Nephron (organoid): ENCODE measurements around the gene GRPEL1.

Experiments used
- H3K27ac Mint-ChIP-seq, 3 experiments: 2 replicates each; pipeline ENCODE4 v1.8.0; 2020; ENCODE audit warnings: mixed read lengths in 3 of 3, mild to moderate bottlenecking in 2 of 3, moderate library complexity in 1 of 3
- H3K27me3 Mint-ChIP-seq: 2 replicates; pipeline ENCODE4 v1.8.0; 2021; ENCODE audit warnings: low read depth, mild to moderate bottlenecking, moderate library complexity, mixed read lengths
- H3K36me3 Mint-ChIP-seq: 2 replicates; pipeline ENCODE4 v1.8.0; 2020; ENCODE audit warnings: low read depth, mixed read lengths
- H3K4me1 Mint-ChIP-seq: 2 replicates; pipeline ENCODE4 v1.8.0; 2020; ENCODE audit warnings: mixed read lengths
- H3K4me3 Mint-ChIP-seq, 3 experiments: 2 replicates each; pipeline ENCODE4 v1.8.0; 2020; ENCODE audit warnings: mild to moderate bottlenecking in 3 of 3, mixed read lengths in 3 of 3, moderate library complexity in 2 of 3
- H3K9me3 Mint-ChIP-seq: 2 replicates; pipeline ENCODE4 v1.8.0; 2020; ENCODE audit warnings: mixed read lengths
- TF ChIP-seq, protein P1 (sequence below), 3 experiments: fragments of 200-600 bp; sonication (generic); IDR thresholded peaks; one replicate each; pipeline ENCODE4 v1.5.0; 2021; ENCODE audit warnings: antibody characterized with exemption in 3 of 3; ENCODE audit not compliant: unreplicated experiment in 3 of 3

GRPEL1 gene

DNA sequence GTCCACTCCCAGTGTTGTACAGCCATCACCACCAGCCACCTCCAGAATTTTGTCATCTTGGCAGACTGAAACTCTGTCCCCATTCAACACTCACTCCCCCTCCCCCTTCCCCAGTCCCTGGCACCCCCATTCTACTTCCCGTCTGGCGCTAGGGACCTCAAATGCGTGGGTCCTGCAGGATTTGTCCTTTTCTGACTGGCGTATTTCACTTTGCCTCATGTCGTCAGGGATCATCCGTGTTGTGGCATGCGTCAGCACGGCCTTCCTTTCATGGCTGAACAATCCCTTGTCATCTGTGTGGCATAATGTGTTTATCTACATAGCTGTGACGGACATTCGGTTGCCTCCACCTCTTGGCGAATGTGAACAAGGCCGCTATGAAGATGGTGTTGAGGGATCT is 19.2 kb downstream of the GRPEL1 start:
- peak overlapping the region in 1 of 3 experiments; percentile 20 for H3K4me3 Mint-ChIP-seq
- no peak overlapping the region for H3K27ac Mint-ChIP-seq
- peaks cover 42% of the 10 kb centered on the region for H3K4me1 Mint-ChIP-seq
- peaks cover under 1% of the 10 kb centered on the region for H3K36me3 Mint-ChIP-seq
- H3K27me3 Mint-ChIP-seq: no peaks in the 10 kb centered on the region
- no peaks in the 10 kb centered on the region for H3K9me3 Mint-ChIP-seq
- TF ChIP-seq, protein P1, sequence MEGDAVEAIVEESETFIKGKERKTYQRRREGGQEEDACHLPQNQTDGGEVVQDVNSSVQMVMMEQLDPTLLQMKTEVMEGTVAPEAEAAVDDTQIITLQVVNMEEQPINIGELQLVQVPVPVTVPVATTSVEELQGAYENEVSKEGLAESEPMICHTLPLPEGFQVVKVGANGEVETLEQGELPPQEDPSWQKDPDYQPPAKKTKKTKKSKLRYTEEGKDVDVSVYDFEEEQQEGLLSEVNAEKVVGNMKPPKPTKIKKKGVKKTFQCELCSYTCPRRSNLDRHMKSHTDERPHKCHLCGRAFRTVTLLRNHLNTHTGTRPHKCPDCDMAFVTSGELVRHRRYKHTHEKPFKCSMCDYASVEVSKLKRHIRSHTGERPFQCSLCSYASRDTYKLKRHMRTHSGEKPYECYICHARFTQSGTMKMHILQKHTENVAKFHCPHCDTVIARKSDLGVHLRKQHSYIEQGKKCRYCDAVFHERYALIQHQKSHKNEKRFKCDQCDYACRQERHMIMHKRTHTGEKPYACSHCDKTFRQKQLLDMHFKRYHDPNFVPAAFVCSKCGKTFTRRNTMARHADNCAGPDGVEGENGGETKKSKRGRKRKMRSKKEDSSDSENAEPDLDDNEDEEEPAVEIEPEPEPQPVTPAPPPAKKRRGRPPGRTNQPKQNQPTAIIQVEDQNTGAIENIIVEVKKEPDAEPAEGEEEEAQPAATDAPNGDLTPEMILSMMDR (IDR thresholded peaks at IDR 0.05; ENCODE audit: unreplicated experiment in 3 of 3): no peak

DNA sequence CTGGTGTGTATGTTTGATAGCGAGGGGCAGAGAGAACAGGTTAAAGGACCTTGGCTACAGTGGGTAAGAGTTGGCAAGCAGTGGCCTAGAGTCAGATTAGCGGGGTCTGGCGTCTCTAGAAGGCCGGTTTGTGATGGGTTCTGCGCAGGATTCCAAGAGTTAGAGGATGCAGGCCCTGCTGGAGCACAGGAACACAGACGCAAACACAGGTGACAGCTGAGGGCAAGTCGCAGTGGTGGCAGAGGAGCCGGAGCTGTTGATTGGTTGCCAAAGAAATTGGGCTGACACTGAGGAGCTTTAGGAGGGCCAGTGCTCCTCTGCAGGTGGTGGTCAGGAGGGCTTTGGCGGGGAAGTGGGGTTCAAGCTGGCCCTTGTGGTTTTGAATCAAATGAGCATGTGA is 20.9 kb downstream of the GRPEL1 start:
- Mint-ChIP-seq H3K27me3 (no peaks in the 10 kb centered on the region), H3K27ac (peak overlapping the region in 1 of 3 experiments; percentile 43), H3K4me3 (peak overlapping the region in 2 of 3 experiments; percentile 72 to 84), H3K4me1 (peaks cover 47% of the 10 kb centered on the region), H3K36me3 (no peaks in the 10 kb centered on the region), H3K9me3 (no peaks in the 10 kb centered on the region)
- TF ChIP-seq, protein P1 (IDR thresholded peaks at IDR 0.05; ENCODE audit: unreplicated experiment in 3 of 3): no peak

DNA sequence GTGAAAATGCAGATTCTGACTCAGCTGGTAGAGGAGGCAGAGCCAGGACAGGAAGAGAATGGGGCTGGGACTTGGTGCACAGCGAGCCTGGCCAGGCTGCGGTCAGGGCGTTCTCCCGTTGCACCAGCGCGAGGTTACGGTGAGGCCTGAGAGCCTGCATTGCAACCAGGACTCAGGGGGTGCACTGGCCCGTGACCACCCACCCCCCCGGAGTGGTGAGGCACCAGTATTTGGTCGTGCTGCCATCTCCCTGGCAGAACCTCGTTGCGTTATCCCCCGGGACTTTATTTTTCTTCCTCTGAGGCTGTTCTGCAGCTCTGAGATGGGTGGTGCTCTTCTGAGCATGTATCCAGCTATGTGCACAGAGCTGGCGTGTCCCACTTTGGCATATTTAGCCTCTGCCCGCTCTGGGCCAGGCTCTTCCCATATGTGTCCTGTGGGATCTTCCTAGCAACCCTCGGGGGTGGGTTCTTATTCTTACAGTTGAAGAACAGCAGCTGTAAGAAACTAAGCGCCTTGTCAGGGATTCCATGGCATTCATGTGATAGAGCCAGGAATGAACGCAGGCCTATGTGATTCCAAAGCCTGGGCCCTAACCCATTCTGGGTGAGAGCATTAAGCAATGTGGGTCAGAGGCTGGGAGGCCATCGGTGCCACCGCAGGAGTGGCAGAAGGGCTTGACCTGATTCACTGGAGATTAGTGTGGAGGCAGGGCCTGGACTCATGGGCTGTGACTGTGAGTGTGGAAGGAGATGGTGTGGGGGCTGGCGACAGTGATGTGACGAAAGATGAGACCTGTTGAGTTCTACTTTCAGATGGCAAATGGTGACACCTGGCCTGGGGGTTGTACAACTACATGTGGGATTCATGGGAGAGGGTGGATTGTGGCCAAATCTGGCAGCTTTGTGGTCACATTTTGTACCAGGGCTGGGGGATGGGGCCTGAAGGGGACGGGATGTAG is 21.6 kb downstream of the GRPEL1 start:
- TF ChIP-seq, protein P1 (IDR thresholded peaks at IDR 0.05; ENCODE audit: unreplicated experiment in 3 of 3): no peak
- Mint-ChIP-seq H3K36me3 (no peaks in the 10 kb centered on the region), H3K27ac (peak overlapping the region in 2 of 3 experiments; percentile 22 to 43), H3K27me3 (peaks cover 7% of the 10 kb centered on the region), H3K4me1 (peaks cover 53% of the 10 kb centered on the region), H3K9me3 (no peaks in the 10 kb centered on the region), H3K4me3 (peak overlapping the region; percentile 84 to 90 (median 88))

DNA sequence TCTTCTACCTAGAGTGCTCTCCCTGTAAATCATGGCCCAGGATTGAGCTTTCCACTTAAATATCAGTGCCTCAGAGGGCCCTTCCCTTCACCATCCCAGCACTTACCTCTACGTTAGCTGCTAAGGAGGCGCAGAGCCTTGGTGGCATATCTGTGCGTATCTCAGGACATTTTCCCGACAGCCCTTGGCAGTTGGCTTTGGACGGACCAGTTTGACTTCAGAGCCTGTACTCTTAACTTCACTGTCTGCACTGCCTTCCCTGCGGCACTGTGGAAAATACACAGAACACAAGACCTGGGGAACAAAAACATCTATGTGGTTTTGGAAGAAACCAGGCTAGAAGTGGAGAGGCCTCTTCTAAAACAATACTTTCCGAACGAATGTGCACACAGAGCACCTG is 22.3 kb downstream of the GRPEL1 start:
- TF ChIP-seq, protein P1 (IDR thresholded peaks at IDR 0.05; ENCODE audit: unreplicated experiment in 3 of 3): no peak
- no peaks in the 10 kb centered on the region for H3K36me3 Mint-ChIP-seq
- peaks cover 7% of the 10 kb centered on the region for H3K27me3 Mint-ChIP-seq
- peak overlapping the region; percentile 88 to 93 (median 90) for H3K4me3 Mint-ChIP-seq
- no peaks in the 10 kb centered on the region for H3K9me3 Mint-ChIP-seq
- H3K27ac Mint-ChIP-seq: peak overlapping the region; percentile 49 to 69 (median 55)
- H3K4me1 Mint-ChIP-seq: peaks cover 53% of the 10 kb centered on the region

DNA sequence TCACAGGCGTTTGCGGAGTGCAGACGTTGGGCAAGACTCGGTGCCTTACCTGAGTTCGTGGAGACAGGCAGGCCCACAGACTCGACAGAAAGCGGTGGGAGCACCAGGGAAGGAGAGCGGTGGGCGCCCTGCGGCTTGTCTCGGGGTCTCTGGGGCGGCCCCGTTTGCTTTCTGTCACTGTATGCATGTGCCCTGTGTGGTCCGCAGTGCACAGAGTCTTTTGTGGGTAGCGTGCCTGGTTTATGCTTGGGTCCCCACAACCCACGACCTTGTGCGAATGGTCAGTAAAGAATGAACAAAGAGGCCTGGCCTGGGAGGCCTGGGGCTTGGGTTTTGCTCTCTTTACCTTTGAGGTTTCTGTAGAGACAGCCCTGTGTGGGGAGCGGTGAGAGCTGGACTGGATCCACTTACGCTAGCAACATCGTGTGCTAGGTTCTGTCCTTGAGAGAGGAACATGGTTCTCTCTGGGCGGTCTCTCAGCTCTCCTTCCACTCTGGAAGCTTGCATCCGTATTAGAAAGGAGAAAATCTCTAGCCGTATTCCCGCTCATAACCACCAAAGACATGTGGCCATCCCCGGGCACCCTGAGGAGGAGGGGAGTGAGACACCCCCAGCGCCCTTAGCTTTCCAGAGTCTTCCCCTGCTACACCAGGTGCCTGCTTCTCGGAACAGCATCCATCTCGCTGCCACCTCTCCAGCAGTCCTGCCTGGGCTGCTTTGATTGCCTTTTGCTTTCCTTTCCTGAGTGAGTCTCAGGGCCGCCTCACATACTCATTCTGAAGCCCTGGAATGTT is 23.5 kb downstream of the GRPEL1 start:
- peak overlapping the region; percentile 88 to 93 (median 90) for H3K4me3 Mint-ChIP-seq
- no peaks in the 10 kb centered on the region for H3K9me3 Mint-ChIP-seq
- H3K4me1 Mint-ChIP-seq: peaks cover 53% of the 10 kb centered on the region
- peak overlapping the region; percentile 49 to 88 (median 69) for H3K27ac Mint-ChIP-seq
- H3K27me3 Mint-ChIP-seq: peaks cover 7% of the 10 kb centered on the region
- TF ChIP-seq, protein P1 (IDR thresholded peaks at IDR 0.05; ENCODE audit: unreplicated experiment in 3 of 3): no peak
- no peaks in the 10 kb centered on the region for H3K36me3 Mint-ChIP-seq
